GM10847 (cell line): ENCODE results near the gene COL12A1.

Experiments
- POLR2A ChIP-seq: IDR thresholded peaks from 2 replicates; pipeline ENCODE4 v1.6.1; 2011; ENCODE audit not compliant: insufficient read length; ENCODE audit errors: extremely low read depth

Gene COL12A1

GRCh38 chr6:75205776-75206575, at the start of gene COL12A1:
TSS of gene COL12A1 (minus strand) at chr6:75206053. CDS start at chr6:75202792, 3,261 bp downstream.
- TF ChIP-seq POLR2A: no peak

- no peak for TF ChIP-seq POLR2A
Observed at GRCh38 chr6:75250552-75250951, 44.7 kb upstream of the COL12A1 start.

GRCh38 chr6:75249837-75250236, 44.0 kb upstream of the COL12A1 start:
- TF ChIP-seq POLR2A: no peak

GRCh38 chr6:75246386-75246785, 40.5 kb upstream of the COL12A1 start:
- TF ChIP-seq POLR2A: no peak

GRCh38 chr6:75244063-75244584, 38.3 kb upstream of the COL12A1 start:
- TF ChIP-seq POLR2A: no peak

GRCh38 chr6:75243333-75244062, 37.6 kb upstream of the COL12A1 start, which contains the start of gene COX7A2:
TSS of gene COX7A2 (minus strand) at chr6:75243801. CDS start at chr6:75243734, 67 bp downstream.
- peak; percentile 82 for TF ChIP-seq POLR2A

GRCh38 chr6:75236630-75237029, 30.8 kb upstream of the COL12A1 start:
- no peak for TF ChIP-seq POLR2A

GRCh38 chr6:75235271-75235670, 29.4 kb upstream of the COL12A1 start:
- TF ChIP-seq POLR2A: no peak

- no peak for TF ChIP-seq POLR2A
Observed at GRCh38 chr6:75234126-75234865, 28.4 kb upstream of the COL12A1 start.

- no peak for TF ChIP-seq POLR2A
Observed at GRCh38 chr6:75233092-75233615, 27.3 kb upstream of the COL12A1 start.

- no peak for TF ChIP-seq POLR2A
Observed at GRCh38 chr6:75230484-75231325, 24.9 kb upstream of the COL12A1 start.

GRCh38 chr6:75224303-75224926, 18.6 kb upstream of the COL12A1 start:
- TF ChIP-seq POLR2A: no peak

GRCh38 chr6:75223428-75223827, 17.6 kb upstream of the COL12A1 start:
- TF ChIP-seq POLR2A: no peak

GRCh38 chr6:75222261-75222660, 16.4 kb upstream of the COL12A1 start:
- TF ChIP-seq POLR2A: no peak
